Measurements from ENCODE around the gene HBZ. TPM values are rescaled to one million over a fixed set of nuclear protein-coding genes. Genes with fewer than 3 reads are reported as not detected.
"Not testable (repeated sequence)": the region's sequence is repeated elsewhere in the genome, so short reads cannot be mapped to it uniquely, and the experiment has no call there.

Gene HBZ
- total RNA-seq, 2 experiments from 2014 or later: not detected

DNA sequence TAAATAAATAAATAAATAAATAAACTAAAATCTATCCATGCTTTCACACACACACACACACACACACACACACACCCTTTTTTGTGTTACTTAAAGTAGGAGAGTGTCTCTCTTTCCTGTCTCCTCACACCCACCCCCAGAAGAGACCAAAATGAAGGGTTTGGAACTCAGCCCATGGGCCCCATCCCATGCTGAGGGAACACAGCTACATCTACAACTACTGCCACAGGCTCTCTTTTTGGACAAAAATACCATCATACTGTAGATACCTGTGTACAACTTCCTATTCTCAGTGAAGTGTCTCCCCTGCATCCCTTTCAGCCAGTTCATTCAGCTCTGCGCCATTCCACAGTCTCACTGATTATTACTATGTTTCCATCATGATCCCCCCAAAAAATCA, 18.3 kb downstream of the HBZ start:
- ChIA-PET CTCF (no interaction called here), POLR2A (no interaction called here)
- no peak overlapping the region for H3K27ac Mint-ChIP-seq
- H3K9me3 Mint-ChIP-seq: no peaks in the 10 kb centered on the region
- intact Hi-C loops (cut with DNase I, micrococcal nuclease): no loop called here
- H3K36me3 Mint-ChIP-seq (ENCODE audit: low read depth): no peaks in the 10 kb centered on the region
- H3K4me1 ChIP-seq (ENCODE audit: insufficient read depth, low read length): peaks cover 18% of the 10 kb centered on the region
- H3K4me3 Mint-ChIP-seq: no peak overlapping the region
- ATAC-seq (ENCODE audit: poor library complexity) (no peak), DNase-seq (no peak)
- peaks cover 56 to 60% of the 10 kb centered on the region in 2 experiments for H3K27me3 ChIP-seq (ENCODE audit: control insufficient read depth in 1 of 2, insufficient read depth in 2 of 2, low read length in 2 of 2)
- no peaks in the 10 kb centered on the region for H3K36me3 ChIP-seq (ENCODE audit: insufficient read depth, low read length)
- H3K27ac ChIP-seq (ENCODE audit: low read depth in 1 of 2, low read length in 2 of 2): no peak overlapping the region
- H3K4me1 Mint-ChIP-seq (ENCODE audit: low read depth): peaks cover 13% of the 10 kb centered on the region
- H3K4me3 ChIP-seq (ENCODE audit: low read length): no peak overlapping the region
- TF ChIP-seq, protein P1, sequence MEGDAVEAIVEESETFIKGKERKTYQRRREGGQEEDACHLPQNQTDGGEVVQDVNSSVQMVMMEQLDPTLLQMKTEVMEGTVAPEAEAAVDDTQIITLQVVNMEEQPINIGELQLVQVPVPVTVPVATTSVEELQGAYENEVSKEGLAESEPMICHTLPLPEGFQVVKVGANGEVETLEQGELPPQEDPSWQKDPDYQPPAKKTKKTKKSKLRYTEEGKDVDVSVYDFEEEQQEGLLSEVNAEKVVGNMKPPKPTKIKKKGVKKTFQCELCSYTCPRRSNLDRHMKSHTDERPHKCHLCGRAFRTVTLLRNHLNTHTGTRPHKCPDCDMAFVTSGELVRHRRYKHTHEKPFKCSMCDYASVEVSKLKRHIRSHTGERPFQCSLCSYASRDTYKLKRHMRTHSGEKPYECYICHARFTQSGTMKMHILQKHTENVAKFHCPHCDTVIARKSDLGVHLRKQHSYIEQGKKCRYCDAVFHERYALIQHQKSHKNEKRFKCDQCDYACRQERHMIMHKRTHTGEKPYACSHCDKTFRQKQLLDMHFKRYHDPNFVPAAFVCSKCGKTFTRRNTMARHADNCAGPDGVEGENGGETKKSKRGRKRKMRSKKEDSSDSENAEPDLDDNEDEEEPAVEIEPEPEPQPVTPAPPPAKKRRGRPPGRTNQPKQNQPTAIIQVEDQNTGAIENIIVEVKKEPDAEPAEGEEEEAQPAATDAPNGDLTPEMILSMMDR (IDR thresholded peaks at IDR 0.05): no peak
- peaks cover 0 to 4% of the 10 kb centered on the region in 2 experiments for H3K9me3 ChIP-seq (ENCODE audit: control insufficient read depth in 1 of 2, insufficient read depth in 1 of 2, low read length in 2 of 2)
- H3K27me3 Mint-ChIP-seq: peaks cover 82% of the 10 kb centered on the region

DNA sequence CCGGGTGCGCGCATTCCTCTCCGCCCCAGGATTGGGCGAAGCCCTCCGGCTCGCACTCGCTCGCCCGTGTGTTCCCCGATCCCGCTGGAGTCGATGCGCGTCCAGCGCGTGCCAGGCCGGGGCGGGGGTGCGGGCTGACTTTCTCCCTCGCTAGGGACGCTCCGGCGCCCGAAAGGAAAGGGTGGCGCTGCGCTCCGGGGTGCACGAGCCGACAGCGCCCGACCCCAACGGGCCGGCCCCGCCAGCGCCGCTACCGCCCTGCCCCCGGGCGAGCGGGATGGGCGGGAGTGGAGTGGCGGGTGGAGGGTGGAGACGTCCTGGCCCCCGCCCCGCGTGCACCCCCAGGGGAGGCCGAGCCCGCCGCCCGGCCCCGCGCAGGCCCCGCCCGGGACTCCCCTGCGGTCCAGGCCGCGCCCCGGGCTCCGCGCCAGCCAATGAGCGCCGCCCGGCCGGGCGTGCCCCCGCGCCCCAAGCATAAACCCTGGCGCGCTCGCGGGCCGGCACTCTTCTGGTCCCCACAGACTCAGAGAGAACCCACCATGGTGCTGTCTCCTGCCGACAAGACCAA, 20.0 kb downstream of the HBZ start, which contains the start of gene HBA2:
TSS of gene HBA2 (plus strand) at position 503 of the 568 bp plus-strand sequence. CDS start at position 540, 37 bp downstream.
- H3K9me3 ChIP-seq (ENCODE audit: control insufficient read depth in 1 of 2, insufficient read depth in 1 of 2, low read length in 2 of 2); H3K36me3 Mint-ChIP-seq (ENCODE audit: low read depth); H3K36me3 ChIP-seq (ENCODE audit: insufficient read depth, low read length); H3K4me3 ChIP-seq (ENCODE audit: low read length); intact Hi-C loops (cut with DNase I, micrococcal nuclease); H3K27ac ChIP-seq (ENCODE audit: low read depth in 1 of 2, low read length in 2 of 2); H3K4me1 ChIP-seq (ENCODE audit: insufficient read depth, low read length); H3K27ac Mint-ChIP-seq; DNase-seq; POLR2A ChIA-PET; CTCF ChIA-PET; H3K9me3 Mint-ChIP-seq: not testable (repeated sequence)
- ATAC-seq (ENCODE audit: poor library complexity): peak; percentile 47
- peaks cover 13% of the 10 kb centered on the region for H3K4me1 Mint-ChIP-seq (ENCODE audit: low read depth)
- peaks cover 47 to 49% of the 10 kb centered on the region in 2 experiments for H3K27me3 ChIP-seq (ENCODE audit: control insufficient read depth in 1 of 2, insufficient read depth in 2 of 2, low read length in 2 of 2)
- peak within 1 kb of the TSS; percentile 4 for H3K4me3 Mint-ChIP-seq
- H3K27me3 Mint-ChIP-seq: peaks cover 71% of the 10 kb centered on the region

DNA sequence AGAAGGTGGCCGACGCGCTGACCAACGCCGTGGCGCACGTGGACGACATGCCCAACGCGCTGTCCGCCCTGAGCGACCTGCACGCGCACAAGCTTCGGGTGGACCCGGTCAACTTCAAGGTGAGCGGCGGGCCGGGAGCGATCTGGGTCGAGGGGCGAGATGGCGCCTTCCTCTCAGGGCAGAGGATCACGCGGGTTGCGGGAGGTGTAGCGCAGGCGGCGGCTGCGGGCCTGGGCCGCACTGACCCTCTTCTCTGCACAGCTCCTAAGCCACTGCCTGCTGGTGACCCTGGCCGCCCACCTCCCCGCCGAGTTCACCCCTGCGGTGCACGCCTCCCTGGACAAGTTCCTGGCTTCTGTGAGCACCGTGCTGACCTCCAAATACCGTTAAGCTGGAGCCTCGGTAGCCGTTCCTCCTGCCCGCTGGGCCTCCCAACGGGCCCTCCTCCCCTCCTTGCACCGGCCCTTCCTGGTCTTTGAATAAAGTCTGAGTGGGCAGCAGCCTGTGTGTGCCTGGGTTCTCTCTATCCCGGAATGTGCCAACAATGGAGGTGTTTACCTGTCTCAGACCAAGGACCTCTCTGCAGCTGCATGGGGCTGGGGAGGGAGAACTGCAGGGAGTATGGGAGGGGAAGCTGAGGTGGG, 20.9 kb downstream of the HBZ start:
- H3K9me3 Mint-ChIP-seq; H3K27ac Mint-ChIP-seq; POLR2A ChIA-PET; intact Hi-C loops (cut with DNase I, micrococcal nuclease); CTCF ChIA-PET; H3K4me1 ChIP-seq (ENCODE audit: insufficient read depth, low read length); H3K36me3 Mint-ChIP-seq (ENCODE audit: low read depth); H3K36me3 ChIP-seq (ENCODE audit: insufficient read depth, low read length); H3K4me3 ChIP-seq (ENCODE audit: low read length); H3K4me3 Mint-ChIP-seq; DNase-seq; H3K27ac ChIP-seq (ENCODE audit: low read depth in 1 of 2, low read length in 2 of 2); H3K9me3 ChIP-seq (ENCODE audit: control insufficient read depth in 1 of 2, insufficient read depth in 1 of 2, low read length in 2 of 2); ATAC-seq (ENCODE audit: poor library complexity): not testable (repeated sequence)
- peaks cover 47 to 50% of the 10 kb centered on the region in 2 experiments for H3K27me3 ChIP-seq (ENCODE audit: control insufficient read depth in 1 of 2, insufficient read depth in 2 of 2, low read length in 2 of 2)
- peaks cover 13% of the 10 kb centered on the region for H3K4me1 Mint-ChIP-seq (ENCODE audit: low read depth)
- peaks cover 72% of the 10 kb centered on the region for H3K27me3 Mint-ChIP-seq

DNA sequence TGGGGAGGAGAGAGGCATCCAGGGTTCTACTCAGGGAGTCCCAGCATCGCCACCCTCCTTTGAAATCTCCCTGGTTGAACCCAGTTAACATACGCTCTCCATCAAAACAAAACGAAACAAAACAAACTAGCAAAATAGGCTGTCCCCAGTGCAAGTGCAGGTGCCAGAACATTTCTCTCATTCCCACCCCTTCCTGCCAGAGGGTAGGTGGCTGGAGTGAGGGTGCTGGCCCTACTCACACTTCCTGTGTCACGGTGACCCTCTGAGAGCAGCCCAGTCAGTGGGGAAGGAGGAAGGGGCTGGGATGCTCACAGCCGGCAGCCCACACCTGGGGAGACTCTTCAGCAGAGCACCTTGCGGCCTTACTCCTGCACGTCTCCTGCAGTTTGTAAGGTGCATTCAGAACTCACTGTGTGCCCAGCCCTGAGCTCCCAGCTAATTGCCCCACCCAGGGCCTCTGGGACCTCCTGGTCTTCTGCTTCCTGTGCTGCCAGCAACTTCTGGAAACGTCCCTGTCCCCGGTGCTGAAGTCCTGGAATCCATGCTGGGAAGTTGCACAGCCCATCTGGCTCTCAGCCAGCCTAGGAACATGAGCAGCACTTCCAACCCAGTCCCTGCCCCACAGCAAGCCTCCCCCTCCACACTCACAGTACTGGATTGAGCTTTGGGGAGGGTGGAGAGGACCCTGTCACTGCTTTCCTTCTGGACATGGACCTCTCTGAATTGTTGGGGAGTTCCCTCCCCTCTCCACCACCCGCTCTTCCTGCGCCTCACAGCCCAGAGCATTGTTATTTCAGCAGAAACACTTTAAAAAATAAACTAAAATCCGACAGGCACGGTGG, 21.7 kb downstream of the HBZ start:
- intact Hi-C loops (cut with DNase I, micrococcal nuclease); DNase-seq; H3K36me3 ChIP-seq (ENCODE audit: insufficient read depth, low read length); POLR2A ChIA-PET; H3K9me3 Mint-ChIP-seq; ATAC-seq (ENCODE audit: poor library complexity); H3K27ac Mint-ChIP-seq; H3K27ac ChIP-seq (ENCODE audit: low read depth in 1 of 2, low read length in 2 of 2); H3K9me3 ChIP-seq (ENCODE audit: control insufficient read depth in 1 of 2, insufficient read depth in 1 of 2, low read length in 2 of 2); H3K36me3 Mint-ChIP-seq (ENCODE audit: low read depth); H3K4me3 ChIP-seq (ENCODE audit: low read length); H3K4me1 ChIP-seq (ENCODE audit: insufficient read depth, low read length): not testable (repeated sequence)
- H3K27me3 Mint-ChIP-seq: peaks cover 71% of the 10 kb centered on the region
- CTCF ChIA-PET: interaction anchor here (1.1 kb wide), 1 partner anchor 77 kb away, joined by 3 read pairs; no protein-coding TSS in a partner anchor
- H3K4me1 Mint-ChIP-seq (ENCODE audit: low read depth): peaks cover 13% of the 10 kb centered on the region
- H3K27me3 ChIP-seq (ENCODE audit: control insufficient read depth in 1 of 2, insufficient read depth in 2 of 2, low read length in 2 of 2): peaks cover 44 to 48% of the 10 kb centered on the region in 2 experiments
- H3K4me3 Mint-ChIP-seq: peak overlapping the region; percentile 70
